Suppressor macrophage (primary cell): ENCODE results near the gene RPH3AL.
A peak's percentile ranks its signal among the peaks of the same experiment; 100 is the strongest.
"Not testable (repeated sequence)": the region's sequence is repeated elsewhere in the genome, so short reads cannot be mapped to it uniquely, and the experiment has no call there.

Experiments
- DNase-seq, 4 experiments: peaks; one replicate each; pipeline ENCODE4 v3.0.0-alpha.2; 2020 to 2022

Gene RPH3AL

DNA sequence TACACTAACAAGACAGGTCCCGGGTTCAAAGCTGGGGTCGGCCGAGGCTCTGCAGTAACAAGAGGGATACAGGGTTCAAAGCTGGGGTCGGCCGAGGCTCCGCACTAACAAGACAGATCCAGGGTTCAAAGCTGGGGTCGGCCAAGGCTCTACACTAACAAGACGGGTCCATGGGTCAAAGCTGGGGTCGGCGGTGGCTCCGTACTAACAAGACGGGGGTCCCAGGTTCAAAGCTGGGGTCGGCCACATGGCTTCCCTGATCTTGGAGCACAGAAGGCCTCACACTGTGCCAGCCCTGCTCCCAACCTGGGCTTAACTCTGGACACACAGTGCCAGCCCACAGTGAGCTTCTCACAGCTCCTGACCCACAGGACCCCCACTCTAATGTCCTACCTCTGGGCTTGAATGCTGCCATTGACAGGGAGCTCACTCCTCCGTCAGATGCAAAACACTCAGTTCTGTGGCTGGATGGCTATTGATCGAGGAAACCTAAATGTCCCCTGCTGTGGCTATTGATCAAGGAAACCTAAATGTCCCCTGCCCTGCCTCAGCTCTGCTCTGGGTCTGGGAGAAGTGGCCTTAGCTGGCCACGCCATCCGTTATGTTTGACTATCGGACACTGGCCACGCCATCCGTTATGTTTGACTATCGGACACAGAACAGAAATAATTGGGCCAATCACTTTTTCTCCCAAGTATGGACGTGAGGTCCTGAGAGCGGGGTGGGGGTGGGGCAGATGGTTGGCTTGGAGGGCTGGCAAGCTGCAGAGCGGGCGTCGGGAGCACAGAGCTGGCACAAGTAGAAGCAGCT lies 116.6 kb downstream of the RPH3AL start:
- no peak for DNase-seq

DNA sequence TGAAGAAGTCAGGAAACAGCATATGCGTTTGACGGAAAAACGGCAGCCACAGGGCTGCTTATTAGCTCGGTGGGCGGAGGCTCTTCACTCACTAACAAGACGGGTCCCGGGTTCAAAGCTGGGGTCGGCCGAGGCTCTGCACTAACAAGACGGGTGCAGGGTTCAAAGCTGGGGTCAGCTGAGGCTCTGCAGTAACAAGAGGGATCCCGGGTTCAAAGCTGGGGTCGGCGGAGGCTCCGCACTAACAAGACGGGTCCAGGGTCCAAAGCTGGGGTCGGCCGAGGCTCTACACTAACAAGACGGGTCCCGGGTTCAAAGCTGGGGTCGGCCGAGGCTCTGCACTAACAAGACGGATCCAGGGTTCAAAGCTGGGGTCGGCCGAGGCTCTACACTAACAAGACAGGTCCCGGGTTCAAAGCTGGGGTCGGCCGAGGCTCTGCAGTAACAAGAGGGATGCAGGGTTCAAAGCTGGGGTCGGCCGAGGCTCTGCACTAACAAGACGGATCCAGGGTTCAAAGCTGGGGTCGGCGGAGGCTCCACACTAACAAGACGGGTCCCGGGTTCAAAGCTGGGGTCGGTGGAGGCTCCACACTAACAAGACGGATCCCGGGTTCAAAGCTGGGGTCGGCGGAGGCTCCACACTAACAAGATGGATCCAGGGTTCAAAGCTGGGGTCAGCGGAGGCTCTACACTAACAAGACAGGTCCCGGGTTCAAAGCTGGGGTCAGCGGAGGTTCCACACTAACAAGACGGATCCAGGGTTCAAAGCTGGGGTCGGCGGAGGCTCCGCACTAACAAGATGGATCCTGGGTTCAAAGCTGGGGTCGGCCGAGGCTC lies 117.4 kb downstream of the RPH3AL start:
- DNase-seq = not testable (repeated sequence)

DNA sequence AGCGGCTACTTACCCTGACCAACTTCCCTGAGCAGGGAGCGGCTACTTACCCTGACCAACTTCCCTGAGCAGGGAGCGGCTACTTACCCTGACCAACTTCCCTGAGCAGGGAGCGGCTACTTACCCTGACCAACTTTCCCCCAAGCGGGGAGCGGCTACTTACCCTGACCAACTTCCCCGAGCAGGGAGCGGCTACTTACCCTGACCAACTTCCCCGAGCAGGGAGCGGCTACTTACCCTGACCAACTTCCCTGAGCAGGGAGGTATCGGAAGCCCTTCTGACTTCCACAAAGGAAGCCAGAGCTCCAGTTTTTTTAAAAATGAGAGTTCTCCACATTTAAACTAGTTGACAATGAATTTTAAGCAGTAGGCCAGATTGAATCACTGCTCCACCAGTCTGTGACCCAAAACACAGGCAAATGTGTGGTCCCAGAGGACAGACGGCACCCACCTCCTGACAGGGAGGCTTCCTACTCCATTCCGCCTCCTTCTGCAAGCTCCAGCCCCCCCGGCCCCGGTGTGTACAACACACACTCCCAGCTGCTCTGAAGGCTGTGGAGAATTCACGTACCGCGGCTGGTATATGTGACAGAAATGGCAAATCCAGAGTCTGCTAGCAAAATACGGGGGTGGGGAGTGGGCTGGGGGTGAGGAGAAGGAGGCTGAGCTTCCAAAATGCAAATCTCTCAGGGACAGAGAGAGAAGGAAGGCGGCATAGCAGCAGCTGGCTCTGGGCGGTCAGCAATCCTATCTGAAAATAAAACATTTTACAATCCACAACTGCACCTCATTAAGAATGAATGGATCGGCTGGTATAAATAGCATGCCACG lies 118.2 kb downstream of the RPH3AL start:
- peak in 3 of 4 experiments; percentile 28 to 43 (median 42) for DNase-seq

DNA sequence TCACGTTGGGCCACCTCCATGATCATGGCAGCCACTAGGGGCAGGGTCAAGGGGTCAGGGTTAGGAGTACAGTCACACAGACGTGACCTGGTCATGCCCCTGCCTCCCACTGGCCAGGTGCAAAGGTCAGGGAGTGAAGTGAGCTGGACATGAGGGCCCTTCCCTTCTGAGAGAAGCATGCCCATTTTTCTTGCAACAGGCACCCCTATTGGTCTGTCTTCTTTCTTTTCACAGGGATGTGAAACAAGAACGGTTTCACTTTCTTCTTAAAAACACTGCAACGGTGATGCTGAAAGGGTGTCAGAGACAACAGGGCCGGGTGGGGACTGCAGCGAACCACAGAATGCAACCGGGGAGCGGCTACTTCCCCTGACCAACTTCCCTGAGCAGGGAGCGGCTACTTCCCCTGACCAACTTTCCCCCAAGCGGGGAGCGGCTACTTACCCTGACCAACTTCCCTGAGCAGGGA lies 119.1 kb downstream of the RPH3AL start:
- peak; percentile 56 to 71 (median 70) for DNase-seq

DNA sequence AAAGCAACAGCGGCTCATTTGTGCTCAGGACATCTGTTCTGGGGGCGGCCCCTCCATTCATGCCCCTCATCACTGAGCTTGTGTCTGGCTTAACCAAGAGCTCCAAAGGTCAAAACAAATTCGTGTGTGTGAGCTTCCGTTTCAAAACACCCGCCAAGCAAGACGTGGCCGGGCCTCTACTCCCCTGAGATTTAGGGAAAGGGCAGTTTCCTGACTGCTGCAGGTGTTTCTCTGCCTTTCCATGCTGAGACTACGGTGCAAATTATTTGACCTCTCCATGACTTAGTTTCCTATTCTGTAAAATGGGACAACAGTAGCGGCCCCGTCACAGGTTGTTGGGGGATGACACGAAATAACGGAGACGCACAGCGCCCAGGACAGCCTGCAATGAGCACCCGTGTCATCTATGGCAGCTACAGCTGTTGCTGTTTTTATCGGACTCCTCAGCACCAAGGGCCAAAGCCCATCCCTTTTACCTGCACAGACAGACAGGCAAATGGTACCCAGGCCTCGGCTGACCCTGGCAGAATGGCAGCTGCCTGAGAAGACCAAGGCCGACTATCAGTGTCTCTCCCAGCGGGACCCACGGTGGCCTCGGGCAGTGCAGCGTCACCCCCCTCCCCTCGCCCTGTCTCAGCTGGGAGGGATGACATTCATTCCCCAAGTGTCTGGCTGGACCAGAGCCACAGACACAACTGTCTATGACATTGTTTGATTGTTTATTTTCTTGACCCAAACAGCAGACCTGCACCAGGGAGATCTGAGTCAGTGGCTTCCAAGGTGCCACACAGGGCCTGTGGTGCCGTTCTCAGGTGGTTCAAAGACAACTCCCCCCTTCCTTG lies 120.4 kb downstream of the RPH3AL start:
- no peak for DNase-seq

DNA sequence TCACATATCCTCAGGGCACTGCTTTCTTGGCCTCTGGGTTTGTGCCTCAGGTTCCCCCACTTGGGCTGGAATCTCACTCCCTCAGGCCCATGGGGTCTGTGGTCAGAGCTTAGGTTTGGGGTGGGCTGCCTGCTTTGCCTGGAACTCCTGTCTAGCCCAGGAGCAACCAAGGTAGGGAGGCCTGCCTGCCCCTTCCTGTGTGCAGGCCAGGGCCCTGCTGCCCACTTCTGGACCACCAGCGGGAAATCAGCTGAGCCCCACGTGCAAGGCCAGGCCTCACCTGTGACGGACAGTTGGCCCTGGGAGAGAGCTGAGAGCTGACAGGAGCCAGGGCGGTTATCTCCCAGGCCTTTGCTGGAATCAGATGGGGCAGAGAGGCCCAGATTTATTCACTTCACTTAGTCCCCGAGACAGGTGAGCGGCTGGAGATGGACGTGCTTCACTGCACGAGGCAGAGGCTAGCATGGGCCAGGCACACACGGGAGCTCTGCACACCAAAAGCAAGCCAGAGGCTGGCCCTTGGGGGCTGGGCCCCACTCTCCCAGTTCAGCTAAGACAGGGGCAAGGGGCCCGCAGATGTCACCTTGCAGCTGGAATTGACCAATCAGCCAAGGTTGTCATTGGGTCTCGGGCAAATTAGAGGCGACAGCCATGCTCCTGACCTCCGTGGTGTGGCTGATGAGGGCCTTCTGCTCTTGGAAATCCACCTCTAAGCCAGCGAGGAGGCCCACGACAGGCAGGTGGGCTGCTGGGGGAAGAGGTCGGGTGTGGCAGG lies 121.2 kb downstream of the RPH3AL start:
- no peak for DNase-seq

DNA sequence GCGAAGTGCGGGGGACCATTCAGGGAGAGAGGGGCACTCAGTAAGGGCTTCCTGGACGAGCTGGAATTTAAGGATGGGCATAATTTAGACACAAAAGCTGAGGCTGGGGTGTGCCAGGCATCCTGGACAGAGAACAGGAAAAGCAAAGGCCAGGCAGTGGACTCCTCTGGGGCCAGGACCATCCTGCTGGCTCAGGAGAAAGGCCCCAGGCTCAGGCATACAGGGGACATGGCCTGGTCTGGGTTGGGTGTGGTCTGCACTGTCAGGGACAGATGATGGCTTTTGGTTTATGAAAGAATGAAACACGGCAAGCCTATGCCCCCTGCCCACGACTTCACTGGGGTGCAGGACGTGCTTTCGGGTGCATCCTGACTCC lies 122.2 kb downstream of the RPH3AL start:
- DNase-seq = no peak

DNA sequence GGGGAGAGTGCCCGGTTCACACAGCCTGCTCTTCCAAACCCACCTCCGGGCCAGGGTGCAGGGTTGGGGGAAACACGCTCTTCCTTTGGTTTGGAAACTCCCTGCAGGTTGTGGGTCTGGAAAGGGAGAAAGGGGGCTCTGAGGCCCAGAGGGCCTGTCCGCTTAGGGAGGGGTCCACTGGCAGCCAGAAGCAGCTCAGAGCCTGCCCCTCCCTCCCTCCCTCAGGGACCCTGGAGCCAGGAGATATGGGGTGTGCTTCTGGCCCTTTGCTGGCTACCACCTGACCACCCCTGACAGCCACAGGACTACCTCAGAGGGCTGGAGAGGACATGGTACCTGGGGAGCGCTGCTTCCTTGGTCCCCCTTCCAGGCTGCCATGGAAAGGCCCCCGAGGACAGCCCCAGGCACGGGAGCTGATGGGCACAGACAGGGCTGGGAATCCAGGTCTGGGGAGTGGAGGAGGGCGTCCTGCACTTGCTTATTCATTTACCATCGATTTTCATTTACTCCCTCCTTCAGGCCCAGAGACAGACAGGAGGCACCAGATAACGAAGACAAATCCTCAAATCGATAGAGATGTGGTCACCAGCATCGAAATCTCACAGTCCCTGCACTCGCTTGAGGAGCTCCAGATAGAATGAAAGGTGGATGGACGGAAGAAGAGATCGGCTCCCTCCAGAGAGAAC lies 122.8 kb downstream of the RPH3AL start:
- DNase-seq = no peak

DNA sequence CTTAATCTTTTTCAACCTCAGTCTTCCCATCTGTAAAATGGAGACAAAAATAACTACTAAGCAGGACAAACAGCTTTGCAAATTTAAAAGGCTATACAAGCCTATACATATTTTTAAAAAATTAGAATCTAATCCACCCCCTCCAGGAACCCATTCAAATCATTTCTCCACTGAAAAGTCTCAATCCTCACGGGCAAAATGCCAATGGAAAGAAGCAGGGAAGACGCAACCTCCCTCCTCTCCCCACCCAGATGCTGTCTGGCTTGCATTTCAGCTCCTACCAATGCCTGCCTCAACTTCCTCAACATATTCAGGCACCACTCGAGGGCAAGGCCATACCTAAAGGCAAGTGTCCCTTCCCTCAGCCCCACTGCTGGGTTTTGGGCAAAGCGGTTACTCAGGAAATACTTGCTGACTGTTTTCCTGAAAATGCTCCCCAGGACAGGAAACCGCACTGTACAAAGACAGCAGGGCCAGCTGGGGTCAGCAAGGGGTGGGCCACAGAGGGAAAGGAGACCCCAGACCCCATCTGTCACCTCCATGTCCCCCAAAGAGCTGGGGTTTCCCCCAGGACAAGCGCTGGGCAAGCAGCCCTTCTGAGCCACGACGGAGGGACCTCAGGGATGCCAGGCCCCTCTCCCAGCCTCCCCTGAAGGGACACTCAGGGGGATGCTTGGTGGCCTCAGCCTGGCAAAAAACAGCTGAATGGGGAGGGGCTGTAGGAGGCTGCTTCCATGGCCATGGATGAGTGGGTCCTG lies 123.5 kb downstream of the RPH3AL start:
- no peak for DNase-seq

DNA sequence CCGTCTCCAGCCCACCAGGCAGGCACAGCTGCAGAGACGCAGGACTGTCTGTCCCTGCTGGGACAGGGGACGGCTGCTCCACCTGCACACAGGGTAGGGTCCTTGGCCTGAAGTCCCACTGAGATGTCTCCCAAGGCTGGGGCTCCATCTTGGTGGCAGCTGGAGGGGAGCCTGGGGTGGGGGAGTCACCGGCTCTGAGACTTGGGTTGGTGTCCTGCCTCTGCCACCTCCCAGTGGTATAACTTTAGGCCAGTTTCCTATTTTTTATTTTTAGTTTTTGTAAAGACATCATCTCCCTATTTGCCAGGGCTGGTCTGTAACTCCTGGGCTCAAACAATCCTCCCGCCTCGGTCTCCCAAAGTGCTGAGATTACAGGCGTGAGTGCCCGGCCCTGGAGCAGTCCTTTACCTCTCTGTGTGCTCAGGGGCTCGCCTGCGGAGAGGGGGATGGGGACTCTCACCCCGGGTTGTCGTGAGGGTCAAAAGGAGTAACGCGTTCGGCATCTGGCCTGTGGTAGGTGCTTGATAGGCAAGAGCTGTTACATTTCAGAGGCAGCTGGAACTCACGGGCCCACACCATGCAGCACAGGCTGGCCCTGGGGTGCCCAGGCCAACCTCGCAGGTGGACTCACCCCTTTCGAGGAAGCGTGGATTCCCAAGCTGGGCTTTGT lies 124.5 kb downstream of the RPH3AL start:
- DNase-seq = no peak

DNA sequence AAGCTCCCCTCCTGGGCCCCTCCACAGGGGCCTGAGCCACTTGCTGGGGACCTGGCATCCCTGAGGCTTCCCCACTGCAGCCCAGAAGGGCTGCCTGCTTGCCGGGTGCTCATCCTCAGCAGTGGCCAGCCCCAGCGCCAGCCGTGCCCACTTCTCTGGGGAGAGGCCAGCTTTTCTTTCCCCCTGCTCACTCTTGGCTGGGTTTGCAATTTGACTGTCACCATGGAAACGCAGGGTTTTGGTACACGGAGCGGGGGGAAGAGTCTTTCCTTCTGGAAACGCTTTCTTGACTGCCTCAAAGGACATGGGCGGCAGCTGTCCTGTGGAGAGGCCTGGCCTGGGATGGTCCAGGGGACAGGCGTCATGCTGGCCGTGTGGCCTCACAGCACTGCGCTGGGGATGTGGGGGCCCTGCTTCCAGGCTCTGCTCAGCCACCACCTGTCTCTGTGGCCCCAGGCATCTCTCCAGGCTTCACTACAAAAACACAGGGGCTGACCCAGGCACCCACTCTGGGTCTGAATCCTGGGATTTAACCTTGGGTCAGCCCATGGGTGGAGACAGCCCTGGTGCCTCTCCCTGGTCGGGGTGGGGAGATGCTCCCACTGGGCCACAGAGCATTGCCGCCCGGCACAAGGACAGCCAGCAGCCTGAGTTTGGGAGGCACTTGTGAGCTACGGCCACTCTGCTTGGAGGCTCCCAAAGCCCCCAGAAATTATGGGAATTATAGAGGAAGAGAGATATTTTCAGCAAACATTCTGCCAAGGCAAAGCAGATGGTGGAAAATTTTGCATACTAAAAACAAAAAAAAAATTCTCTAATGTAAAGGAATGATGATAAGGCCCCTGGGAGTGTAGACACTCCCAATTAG lies 125.3 kb downstream of the RPH3AL start:
- DNase-seq = no peak

DNA sequence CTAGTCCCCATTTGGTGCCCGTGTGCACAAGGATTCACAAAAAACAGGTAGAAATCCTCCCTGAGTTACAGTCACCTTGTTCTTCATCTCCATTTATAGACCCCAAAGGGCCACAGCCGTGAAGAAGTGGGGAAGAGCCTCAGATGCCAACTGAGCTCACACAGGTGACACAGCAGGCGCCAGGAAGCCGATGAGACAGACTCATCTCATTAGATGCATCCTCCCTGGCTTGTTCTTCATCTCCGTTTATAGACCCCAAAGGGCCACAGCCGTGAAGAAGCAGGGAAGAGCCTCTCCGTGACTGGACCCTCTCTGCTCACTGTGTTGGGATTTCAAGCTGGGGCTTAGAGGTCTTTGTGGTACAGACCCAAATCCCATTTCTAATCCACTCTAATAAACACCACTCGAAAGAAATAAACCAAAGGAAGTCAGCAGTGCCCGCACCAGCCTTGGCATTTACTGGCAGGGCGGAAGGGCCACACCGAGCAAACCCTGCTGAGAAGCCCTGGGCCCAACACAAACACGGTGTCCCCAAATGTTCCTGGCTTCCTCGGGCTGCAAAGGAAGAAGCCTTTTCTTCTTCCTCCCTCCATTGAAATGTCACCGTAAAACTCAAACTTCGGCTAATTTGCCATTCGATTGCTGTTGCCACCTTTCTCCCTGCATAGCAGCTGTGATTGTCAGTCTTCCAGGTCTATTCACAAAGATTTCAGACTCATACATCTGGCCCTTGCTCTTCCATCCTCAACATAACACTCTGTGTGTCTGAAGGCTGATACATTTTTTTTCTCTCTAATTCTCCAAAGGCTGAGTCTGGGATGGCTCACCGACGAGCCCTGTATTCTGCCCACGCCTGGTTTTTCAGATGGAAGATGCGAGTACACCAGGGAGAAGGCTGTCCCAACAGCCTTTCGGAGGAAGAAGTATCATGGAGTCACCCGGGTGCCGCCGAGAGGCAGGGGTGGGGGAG lies 126.2 kb downstream of the RPH3AL start:
- no peak for DNase-seq

DNA sequence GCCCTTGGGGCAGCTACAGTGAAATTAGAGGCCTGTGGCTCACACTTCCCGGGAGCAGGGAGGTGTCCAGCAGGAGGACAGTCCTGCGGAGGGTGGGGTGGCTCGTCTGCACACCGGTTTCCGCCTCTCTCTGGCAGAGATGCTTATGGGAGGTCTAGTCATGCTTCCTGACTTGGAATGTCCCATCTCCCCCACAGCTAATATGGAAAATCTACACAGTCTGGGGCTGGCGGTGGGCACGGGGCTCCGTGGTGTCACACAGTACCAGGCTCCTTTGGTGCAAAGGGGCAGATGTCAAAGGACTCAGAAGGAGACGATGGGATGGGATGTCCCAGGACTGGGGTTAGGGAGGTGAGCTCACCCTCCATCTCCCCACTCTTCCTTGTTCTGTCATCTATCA lies 127.1 kb downstream of the RPH3AL start:
- DNase-seq = no peak

DNA sequence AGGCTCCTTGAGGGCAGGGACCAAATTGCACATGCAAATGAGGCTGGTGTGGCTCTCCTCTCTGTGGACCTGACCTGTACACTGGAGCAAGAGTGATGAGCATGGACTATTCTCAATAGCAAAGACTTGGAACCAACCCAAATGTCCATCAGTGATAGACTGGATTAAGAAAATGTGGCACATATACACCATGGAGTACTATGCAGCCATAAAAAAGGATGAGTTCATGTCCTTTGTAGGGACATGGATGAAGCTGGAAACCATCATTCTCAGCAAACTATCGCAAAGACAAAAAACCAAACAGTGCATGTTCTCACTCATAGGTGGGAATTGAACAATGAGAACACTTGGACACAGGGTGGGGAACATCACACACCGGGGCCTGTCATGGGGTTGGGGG lies 128.0 kb downstream of the RPH3AL start:
- DNase-seq = not testable (repeated sequence)

DNA sequence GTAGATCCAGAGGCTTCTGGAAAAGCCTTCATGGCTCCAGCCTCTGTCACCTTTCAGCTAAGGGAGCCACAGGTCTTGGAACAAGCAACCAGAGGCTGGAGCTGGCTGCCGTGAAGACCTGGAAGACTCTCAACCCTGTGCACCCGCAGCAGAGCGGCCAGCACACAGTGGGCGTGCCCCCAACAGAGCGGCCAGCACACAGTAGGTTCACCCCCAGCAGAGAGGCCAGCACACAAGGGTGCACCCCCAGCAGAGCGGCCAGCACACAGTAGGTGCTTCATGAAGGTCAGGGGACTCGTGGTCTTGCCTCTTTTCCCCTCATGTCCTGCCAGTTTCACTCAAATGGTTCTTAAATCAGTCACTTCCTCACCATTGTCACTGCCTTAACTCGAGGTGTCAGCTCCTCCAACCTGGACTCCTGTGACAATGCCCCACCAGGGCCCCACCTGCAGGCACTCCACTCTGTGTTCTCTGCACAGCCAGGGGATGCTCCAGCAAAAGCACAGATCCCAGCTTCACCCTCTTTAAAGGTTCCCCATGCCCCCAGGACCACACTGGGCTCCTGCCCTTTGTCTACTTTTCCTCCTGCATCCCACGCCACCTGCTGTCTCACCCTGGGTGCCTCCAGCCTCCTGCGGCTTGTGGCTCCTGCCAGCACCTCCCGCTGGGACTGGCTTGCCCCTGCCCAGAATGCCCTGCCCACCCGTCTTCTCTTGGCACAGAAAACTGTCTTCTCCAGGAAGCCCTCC lies 128.7 kb downstream of the RPH3AL start:
- no peak for DNase-seq

DNA sequence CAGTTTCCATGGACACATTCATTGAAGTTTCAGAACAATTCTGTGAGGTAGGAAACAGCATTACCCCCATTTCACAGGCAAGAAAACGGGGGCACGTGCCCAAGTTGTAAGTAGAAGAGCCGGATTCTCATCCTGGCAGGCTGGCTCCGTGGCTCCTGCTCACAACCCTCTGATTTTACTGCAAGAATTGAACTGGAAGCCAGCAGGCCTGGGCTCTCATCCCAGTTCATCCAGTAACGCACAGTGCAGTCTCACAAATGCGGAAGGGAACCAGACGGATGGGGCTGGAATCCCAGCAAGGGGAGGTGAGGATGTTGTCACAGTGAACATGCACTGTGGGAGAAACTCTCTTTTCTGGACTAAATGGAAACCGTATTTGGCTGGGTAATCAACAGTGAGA lies 130.4 kb downstream of the RPH3AL start:
- DNase-seq = no peak
